K562 (cell line): Measurements from ENCODE around the gene RSPH6A. TPM values are rescaled to one million over a fixed set of nuclear protein-coding genes. Genes with fewer than 3 reads are reported as not detected.

ENCODE experiments used
- BRF2 ChIP-seq: IDR thresholded peaks from 3 replicates; pipeline ENCODE4 v1.6.1; 2011; ENCODE audit warnings: borderline replicate concordance, mild to moderate bottlenecking; ENCODE audit not compliant: insufficient read length, insufficient read depth
- GATAD2B ChIP-seq: fragments of 450-650 bp; IDR thresholded peaks from 2 replicates; pipeline ENCODE4 v1.6.1; 2017; ENCODE audit warnings: mild to moderate bottlenecking, borderline replicate concordance
- ID3 ChIP-seq, 2 experiments: fragments of 250-450 bp in 1 of 2; fragments of 450-650 bp in 1 of 2; sonication (Bioruptor Pico) in 1 of 2; IDR thresholded peaks; 2 replicates each; pipeline versions ENCODE4 v1.6.1 to v1.8.0; 2016 to 2021; ENCODE audit warnings: mild to moderate bottlenecking in 2 of 2, moderate library complexity in 2 of 2, missing compliant biosample characterization in 1 of 2, missing genetic modification characterization in 1 of 2
- KAT8 ChIP-seq: fragments of 450-650 bp; IDR thresholded peaks from 2 replicates; pipeline ENCODE4 v1.6.1; 2016; ENCODE audit warnings: low read depth, mild to moderate bottlenecking
- MTA1 ChIP-seq: fragments of 450-650 bp; IDR thresholded peaks from 2 replicates; pipeline ENCODE4 v1.6.1; 2017; ENCODE audit warnings: borderline replicate concordance
- NFE2L1 ChIP-seq: fragments of 450-650 bp; IDR thresholded peaks from 2 replicates; pipeline ENCODE4 v1.6.1; 2016; ENCODE audit warnings: missing genetic modification characterization, low read depth, mild to moderate bottlenecking, missing compliant biosample characterization, moderate library complexity, borderline replicate concordance
- PYGO2 ChIP-seq: fragments of 450-650 bp; IDR thresholded peaks from 2 replicates; pipeline ENCODE4 v1.6.1; 2016; ENCODE audit warnings: mild to moderate bottlenecking, missing genetic modification characterization, moderate library complexity, missing compliant biosample characterization
- SRSF1 ChIP-seq: fragments of 200-400 bp; formaldehyde crosslinking; IDR thresholded peaks from 2 replicates; pipeline ENCODE4 v1.6.1; 2017; ENCODE audit warnings: mild to moderate bottlenecking, low read depth, low read length, moderate library complexity
- ZNF175 ChIP-seq: fragments of 200-800 bp; sonication (Bioruptor generic); IDR thresholded peaks from 2 replicates; pipeline ENCODE4 v1.6.1; 2016; ENCODE audit warnings: low read depth, mild to moderate bottlenecking, missing genetic modification characterization, missing compliant biosample characterization
- ZNF212 ChIP-seq: fragments of 450-650 bp; formaldehyde crosslinking; IDR thresholded peaks from 2 replicates; pipeline ENCODE4 v1.4.0; 2020; ENCODE audit warnings: mild to moderate bottlenecking
- ZNF282 ChIP-seq: sonication (generic); formaldehyde crosslinking; IDR thresholded peaks from 2 replicates; pipeline ENCODE4 v1.8.1; 2023; ENCODE audit warnings: missing genetic modification reagents
- ZNF551 ChIP-seq: fragments of 250-450 bp; sonication (Bioruptor Pico); IDR thresholded peaks from 2 replicates; pipeline ENCODE4 v1.5.0; 2021; ENCODE audit warnings: mild to moderate bottlenecking, moderate library complexity
- ZNF584 ChIP-seq: fragments of 200-800 bp; sonication (Bioruptor generic); IDR thresholded peaks from 2 replicates; pipeline ENCODE4 v1.6.1; 2016; ENCODE audit warnings: low read depth, mild to moderate bottlenecking, missing genetic modification characterization, missing compliant biosample characterization
- polyA plus RNA-seq, 8 experiments: library from polyadenylated mRNA; depleted of rRNA in 4 of 8; stranded (reverse) in 5 of 8; unstranded in 3 of 8; fragments of >200 nt; fragmentation: Nextera tagmentation in 2 of 8; fragmentation: Illumina TruSeq in 1 of 8; extraction: Ambion mirVana in 2 of 8; extraction: Trizol in 1 of 8; gene quantifications; 2 replicates each; pipeline versions ENCODE4 v1.2.1 to v1.2.3, GENCODE V29; 2011 to 2014; ENCODE audit warnings: inconsistent platforms in 1 of 8, missing spikeins in 1 of 8
- total RNA-seq, 7 experiments: library from RNA; depleted of rRNA in 6 of 7; stranded (reverse); fragments of >200 nt in 6 of 7; fragmentation: Illumina TruSeq in 2 of 7; extraction: Trizol in 2 of 7; gene quantifications; 2 replicates each; pipeline versions ENCODE4 v1.2.1 to v1.2.3, GENCODE V29; 2011 to 2021; ENCODE audit warnings: low replicate concordance in 1 of 7
- TF ChIP-seq, protein P1 (sequence below): fragments of 200-600 bp; sonication (generic); IDR thresholded peaks from one replicate; pipeline ENCODE4 v1.6.1; 2012; ENCODE audit warnings: mild to moderate bottlenecking, low read depth, low read length, inconsistent platforms

Gene RSPH6A
- total and polyA plus RNA-seq, 9 of the 15 experiments (the other 6 are each of a cell fraction or from before 2014, with no cell fraction given), result 0.03 to 0.15 (median 0.07) TPM; not detected in 5

- no peak for TF ChIP-seq ZNF282 (CRISPR knock-in tag)
- TF ChIP-seq ZNF212 (CRISPR knock-in tag), result no peak
- TF ChIP-seq PYGO2, result no peak
- no peak for TF ChIP-seq ZNF175 (CRISPR knock-in tag)
- no peak for TF ChIP-seq NFE2L1 (tag)
- TF ChIP-seq ID3 (CRISPR knock-in tag; IDR thresholded peaks at IDR 0.05), result no peak
- TF ChIP-seq ID3 (tag; IDR thresholded peaks at IDR 0.05), result peak; percentile 82
- TF ChIP-seq, protein P1, sequence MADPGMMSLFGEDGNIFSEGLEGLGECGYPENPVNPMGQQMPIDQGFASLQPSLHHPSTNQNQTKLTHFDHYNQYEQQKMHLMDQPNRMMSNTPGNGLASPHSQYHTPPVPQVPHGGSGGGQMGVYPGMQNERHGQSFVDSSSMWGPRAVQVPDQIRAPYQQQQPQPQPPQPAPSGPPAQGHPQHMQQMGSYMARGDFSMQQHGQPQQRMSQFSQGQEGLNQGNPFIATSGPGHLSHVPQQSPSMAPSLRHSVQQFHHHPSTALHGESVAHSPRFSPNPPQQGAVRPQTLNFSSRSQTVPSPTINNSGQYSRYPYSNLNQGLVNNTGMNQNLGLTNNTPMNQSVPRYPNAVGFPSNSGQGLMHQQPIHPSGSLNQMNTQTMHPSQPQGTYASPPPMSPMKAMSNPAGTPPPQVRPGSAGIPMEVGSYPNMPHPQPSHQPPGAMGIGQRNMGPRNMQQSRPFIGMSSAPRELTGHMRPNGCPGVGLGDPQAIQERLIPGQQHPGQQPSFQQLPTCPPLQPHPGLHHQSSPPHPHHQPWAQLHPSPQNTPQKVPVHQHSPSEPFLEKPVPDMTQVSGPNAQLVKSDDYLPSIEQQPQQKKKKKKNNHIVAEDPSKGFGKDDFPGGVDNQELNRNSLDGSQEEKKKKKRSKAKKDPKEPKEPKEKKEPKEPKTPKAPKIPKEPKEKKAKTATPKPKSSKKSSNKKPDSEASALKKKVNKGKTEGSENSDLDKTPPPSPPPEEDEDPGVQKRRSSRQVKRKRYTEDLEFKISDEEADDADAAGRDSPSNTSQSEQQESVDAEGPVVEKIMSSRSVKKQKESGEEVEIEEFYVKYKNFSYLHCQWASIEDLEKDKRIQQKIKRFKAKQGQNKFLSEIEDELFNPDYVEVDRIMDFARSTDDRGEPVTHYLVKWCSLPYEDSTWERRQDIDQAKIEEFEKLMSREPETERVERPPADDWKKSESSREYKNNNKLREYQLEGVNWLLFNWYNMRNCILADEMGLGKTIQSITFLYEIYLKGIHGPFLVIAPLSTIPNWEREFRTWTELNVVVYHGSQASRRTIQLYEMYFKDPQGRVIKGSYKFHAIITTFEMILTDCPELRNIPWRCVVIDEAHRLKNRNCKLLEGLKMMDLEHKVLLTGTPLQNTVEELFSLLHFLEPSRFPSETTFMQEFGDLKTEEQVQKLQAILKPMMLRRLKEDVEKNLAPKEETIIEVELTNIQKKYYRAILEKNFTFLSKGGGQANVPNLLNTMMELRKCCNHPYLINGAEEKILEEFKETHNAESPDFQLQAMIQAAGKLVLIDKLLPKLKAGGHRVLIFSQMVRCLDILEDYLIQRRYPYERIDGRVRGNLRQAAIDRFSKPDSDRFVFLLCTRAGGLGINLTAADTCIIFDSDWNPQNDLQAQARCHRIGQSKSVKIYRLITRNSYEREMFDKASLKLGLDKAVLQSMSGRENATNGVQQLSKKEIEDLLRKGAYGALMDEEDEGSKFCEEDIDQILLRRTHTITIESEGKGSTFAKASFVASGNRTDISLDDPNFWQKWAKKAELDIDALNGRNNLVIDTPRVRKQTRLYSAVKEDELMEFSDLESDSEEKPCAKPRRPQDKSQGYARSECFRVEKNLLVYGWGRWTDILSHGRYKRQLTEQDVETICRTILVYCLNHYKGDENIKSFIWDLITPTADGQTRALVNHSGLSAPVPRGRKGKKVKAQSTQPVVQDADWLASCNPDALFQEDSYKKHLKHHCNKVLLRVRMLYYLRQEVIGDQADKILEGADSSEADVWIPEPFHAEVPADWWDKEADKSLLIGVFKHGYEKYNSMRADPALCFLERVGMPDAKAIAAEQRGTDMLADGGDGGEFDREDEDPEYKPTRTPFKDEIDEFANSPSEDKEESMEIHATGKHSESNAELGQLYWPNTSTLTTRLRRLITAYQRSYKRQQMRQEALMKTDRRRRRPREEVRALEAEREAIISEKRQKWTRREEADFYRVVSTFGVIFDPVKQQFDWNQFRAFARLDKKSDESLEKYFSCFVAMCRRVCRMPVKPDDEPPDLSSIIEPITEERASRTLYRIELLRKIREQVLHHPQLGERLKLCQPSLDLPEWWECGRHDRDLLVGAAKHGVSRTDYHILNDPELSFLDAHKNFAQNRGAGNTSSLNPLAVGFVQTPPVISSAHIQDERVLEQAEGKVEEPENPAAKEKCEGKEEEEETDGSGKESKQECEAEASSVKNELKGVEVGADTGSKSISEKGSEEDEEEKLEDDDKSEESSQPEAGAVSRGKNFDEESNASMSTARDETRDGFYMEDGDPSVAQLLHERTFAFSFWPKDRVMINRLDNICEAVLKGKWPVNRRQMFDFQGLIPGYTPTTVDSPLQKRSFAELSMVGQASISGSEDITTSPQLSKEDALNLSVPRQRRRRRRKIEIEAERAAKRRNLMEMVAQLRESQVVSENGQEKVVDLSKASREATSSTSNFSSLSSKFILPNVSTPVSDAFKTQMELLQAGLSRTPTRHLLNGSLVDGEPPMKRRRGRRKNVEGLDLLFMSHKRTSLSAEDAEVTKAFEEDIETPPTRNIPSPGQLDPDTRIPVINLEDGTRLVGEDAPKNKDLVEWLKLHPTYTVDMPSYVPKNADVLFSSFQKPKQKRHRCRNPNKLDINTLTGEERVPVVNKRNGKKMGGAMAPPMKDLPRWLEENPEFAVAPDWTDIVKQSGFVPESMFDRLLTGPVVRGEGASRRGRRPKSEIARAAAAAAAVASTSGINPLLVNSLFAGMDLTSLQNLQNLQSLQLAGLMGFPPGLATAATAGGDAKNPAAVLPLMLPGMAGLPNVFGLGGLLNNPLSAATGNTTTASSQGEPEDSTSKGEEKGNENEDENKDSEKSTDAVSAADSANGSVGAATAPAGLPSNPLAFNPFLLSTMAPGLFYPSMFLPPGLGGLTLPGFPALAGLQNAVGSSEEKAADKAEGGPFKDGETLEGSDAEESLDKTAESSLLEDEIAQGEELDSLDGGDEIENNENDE, result no peak
- TF ChIP-seq MTA1, result no peak
- TF ChIP-seq ZNF551 (CRISPR knock-in tag), result no peak
- no peak for TF ChIP-seq BRF2
- no peak for TF ChIP-seq SRSF1
- no peak; the same call in 1 of the 2 replicates for TF ChIP-seq GATAD2B
- no peak for TF ChIP-seq ZNF584 (CRISPR knock-in tag)
- TF ChIP-seq KAT8, result no peak
Observed at GRCh38 chr19:45863840-45864628, 48.9 kb upstream of the RSPH6A start, which contains the start of gene FOXA3 (continued).
